Uterus (tissue), 4 donors: ENCODE measurements around the gene THRB. TPM values are rescaled to one million over a fixed set of nuclear protein-coding genes. Genes with fewer than 3 reads are reported as not detected.

ENCODE experiments used
- DNase-seq, 2 donors: peaks; one replicate each; pipeline ENCODE4 v3.0.0-alpha.2; 2019 to 2020
- H3K27ac ChIP-seq, 2 donors: fragments of 200-600 bp; sonication (generic); 1 replicate in 1 of 2; 2 replicates in 1 of 2; pipeline ENCODE4 v1.5.1; 2016 to 2018
- H3K27me3 ChIP-seq, 2 donors: fragments of 200-600 bp; sonication (generic); one replicate each; pipeline ENCODE4 v1.5.1; 2018 to 2019; ENCODE audit warnings: control low read depth in 1 of 2
- H3K36me3 ChIP-seq, 2 donors: fragments of 200-600 bp; sonication (generic); one replicate each; pipeline ENCODE4 v1.5.1; 2019; ENCODE audit warnings: control low read depth in 1 of 2
- H3K4me1 ChIP-seq, 2 donors: fragments of 200-600 bp; sonication (generic); one replicate each; pipeline ENCODE4 v1.5.1; 2018 to 2019; ENCODE audit warnings: control low read depth in 1 of 2
- H3K4me3 ChIP-seq, 2 donors: fragments of 200-600 bp; sonication (generic); 1 replicate in 1 of 2; 2 replicates in 1 of 2; pipeline ENCODE4 v1.5.1; 2018 to 2019; ENCODE audit warnings: mild to moderate bottlenecking in 1 of 2
- H3K9me3 ChIP-seq, 2 donors: fragments of 200-600 bp; sonication (generic); one replicate each; pipeline ENCODE4 v1.5.1; 2019; ENCODE audit warnings: control low read depth in 1 of 2
- POLR2A ChIP-seq, 2 donors: fragments of 450-650 bp; IDR thresholded peaks; one replicate each; pipeline ENCODE4 v1.6.1; 2016; ENCODE audit warnings: antibody characterized with exemption in 2 of 2, mild to moderate bottlenecking in 1 of 2, moderate library complexity in 1 of 2
- intact Hi-C: fragments of 100-400 bp; cut with DNase I; formaldehyde crosslinking; loops from one replicate; pipeline ENCODE4 v1.15.1; 2023; ENCODE audit warnings: low total_unique reads
- total RNA-seq, 4 donors: library from RNA; depleted of rRNA in 3 of 4; stranded (reverse); fragments of >200 nt in 3 of 4; gene quantifications; one replicate each; pipeline versions ENCODE4 v1.1.0 to v1.2.4, GENCODE V29; 2014 to 2023
- TF ChIP-seq, protein P1 (sequence below), 4 experiments: fragments of 200-600 bp in 2 of 4; fragments of 450-650 bp in 2 of 4; sonication (generic) in 2 of 4; IDR thresholded peaks; one replicate each; pipeline ENCODE4 v1.5.1; 2016 to 2019; ENCODE audit warnings: antibody characterized with exemption in 4 of 4, mild to moderate bottlenecking in 2 of 4, moderate library complexity in 1 of 4
- donor health status: DM: yes; HTN: yes; CAD: no.

THRB gene
- total RNA-seq, 4 donors from 2014 or later: 4.6 to 38.2 (median 17.3) TPM

DNA sequence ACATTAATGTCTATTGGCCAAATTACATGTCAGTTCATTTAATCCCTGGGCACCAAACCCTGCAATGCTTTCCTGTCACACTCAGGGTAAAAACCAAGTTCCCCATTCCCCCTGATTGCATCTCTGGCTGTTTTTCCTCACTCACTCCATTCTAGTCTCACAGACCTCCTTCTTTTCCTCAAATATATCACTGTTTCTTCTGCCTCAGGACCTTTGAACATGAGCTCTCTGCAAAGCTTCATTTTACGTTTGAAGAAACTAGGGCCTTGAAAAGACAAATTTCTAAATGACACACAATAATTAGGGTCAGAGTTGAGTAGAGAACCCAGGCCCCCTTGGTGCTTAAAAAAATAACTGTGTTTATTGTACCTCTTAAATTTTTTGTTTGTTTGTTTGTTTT lies 230.6 kb downstream of the THRB start:
- Histone ChIP-seq H3K4me1 (peaks cover 0 to 5% of the 10 kb centered on the region in 2 donors), H3K9me3 (no peaks in the 10 kb centered on the region), H3K4me3 (no peak overlapping the region), H3K27me3 (no peaks in the 10 kb centered on the region), H3K36me3 (no peaks in the 10 kb centered on the region), H3K27ac (no peak overlapping the region)
- TF ChIP-seq, protein P1, sequence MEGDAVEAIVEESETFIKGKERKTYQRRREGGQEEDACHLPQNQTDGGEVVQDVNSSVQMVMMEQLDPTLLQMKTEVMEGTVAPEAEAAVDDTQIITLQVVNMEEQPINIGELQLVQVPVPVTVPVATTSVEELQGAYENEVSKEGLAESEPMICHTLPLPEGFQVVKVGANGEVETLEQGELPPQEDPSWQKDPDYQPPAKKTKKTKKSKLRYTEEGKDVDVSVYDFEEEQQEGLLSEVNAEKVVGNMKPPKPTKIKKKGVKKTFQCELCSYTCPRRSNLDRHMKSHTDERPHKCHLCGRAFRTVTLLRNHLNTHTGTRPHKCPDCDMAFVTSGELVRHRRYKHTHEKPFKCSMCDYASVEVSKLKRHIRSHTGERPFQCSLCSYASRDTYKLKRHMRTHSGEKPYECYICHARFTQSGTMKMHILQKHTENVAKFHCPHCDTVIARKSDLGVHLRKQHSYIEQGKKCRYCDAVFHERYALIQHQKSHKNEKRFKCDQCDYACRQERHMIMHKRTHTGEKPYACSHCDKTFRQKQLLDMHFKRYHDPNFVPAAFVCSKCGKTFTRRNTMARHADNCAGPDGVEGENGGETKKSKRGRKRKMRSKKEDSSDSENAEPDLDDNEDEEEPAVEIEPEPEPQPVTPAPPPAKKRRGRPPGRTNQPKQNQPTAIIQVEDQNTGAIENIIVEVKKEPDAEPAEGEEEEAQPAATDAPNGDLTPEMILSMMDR (IDR thresholded peaks at IDR 0.05): no peak
- TF ChIP-seq POLR2A (IDR thresholded peaks at IDR 0.05): no peak
- no peak for DNase-seq
- intact Hi-C loops: no loop called here

DNA sequence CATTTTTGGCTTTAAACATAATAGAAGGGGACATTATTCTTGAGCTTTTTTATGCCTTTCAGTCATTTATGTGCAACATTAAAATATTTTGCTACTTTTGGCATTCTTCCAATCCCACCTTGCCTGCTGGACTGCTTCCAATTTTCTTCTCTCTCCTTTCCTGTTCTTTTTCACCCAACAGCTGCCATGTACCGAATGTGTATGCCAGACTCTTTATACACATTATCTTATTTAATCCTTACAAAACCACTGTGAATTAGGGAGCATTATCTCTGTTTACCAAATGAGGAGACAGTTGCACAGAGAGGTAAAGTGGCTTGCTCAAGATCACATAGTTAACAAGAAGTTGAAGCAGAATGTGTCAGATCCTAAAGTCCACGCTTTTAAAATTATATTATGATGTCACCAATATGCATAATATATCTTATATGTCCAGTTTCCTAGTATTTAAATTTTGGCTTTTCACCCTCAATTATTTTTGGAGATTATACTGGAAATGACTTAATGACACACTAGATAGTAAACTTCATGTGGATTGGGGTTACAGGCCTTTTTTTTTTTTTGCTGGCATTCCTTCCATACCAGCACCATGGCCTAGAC lies 231.5 kb downstream of the THRB start:
- peaks cover 0 to 5% of the 10 kb centered on the region in 2 donors for H3K4me1 ChIP-seq
- no peak overlapping the region for H3K4me3 ChIP-seq
- no peaks in the 10 kb centered on the region for H3K36me3 ChIP-seq
- no peak for TF ChIP-seq POLR2A (IDR thresholded peaks at IDR 0.05)
- no peak overlapping the region for H3K27ac ChIP-seq
- no peaks in the 10 kb centered on the region for H3K27me3 ChIP-seq
- intact Hi-C loops: no loop called here
- no peak for DNase-seq
- H3K9me3 ChIP-seq: no peaks in the 10 kb centered on the region

DNA sequence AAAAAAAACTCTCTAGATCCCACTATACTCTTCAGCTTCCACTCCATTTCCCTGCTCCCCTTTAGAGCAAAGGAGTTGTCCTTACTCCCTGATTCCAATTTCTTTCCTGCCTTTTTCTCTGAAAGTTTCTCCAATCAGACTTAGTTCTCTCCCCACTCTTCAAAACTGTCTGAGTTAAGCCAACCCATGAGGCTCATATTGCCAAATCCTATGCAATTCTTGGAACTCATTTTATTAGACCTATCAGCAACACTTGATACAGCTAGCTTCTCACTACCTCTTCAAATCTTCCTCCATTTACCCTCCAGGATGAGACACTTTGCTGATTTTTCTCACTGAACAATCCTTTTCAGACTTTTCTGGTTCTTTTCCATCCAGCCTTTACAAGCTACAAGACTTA lies 233.1 kb downstream of the THRB start:
- TF ChIP-seq, protein P1 (IDR thresholded peaks at IDR 0.05): no peak
- no peak for TF ChIP-seq POLR2A (IDR thresholded peaks at IDR 0.05)
- Histone ChIP-seq H3K9me3 (no peaks in the 10 kb centered on the region), H3K27me3 (no peaks in the 10 kb centered on the region), H3K4me3 (no peak overlapping the region), H3K27ac (peak overlapping the region in 1 of 2 donors; percentile 0), H3K4me1 (peaks cover 0 to 5% of the 10 kb centered on the region in 2 donors), H3K36me3 (no peaks in the 10 kb centered on the region)
- DNase-seq: no peak
- intact Hi-C loops: no loop called here

DNA sequence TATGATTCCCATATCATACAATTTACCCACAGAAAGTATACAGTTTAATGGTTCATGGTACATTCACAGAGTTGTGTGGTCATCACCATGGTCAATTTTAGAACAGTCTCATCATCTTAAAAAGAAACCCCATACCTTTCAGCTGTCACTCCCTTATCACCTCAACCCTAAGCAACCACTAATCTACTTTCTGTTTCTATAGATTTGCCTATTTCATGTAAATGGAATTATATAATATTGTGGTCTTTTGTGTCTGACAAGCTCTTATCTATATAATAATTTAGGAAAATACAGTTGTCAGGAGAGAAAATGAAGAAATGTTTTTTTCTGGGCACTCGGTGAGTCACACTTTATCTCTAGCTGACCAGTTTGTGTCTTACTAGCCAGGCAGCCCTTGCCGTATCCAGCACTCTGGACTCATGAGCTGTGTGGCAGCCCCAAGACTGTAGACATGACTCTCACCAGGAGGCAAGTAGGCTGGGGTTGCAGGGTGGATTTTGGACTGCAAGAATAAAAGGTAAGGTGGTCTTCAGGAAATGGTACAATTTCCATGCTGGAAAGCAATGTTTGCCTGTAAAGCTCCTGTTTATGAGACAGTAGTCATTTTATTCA lies 234.6 kb downstream of the THRB start:
- Histone ChIP-seq H3K9me3 (no peaks in the 10 kb centered on the region), H3K27ac (peak overlapping the region in 1 of 2 donors; percentile 26), H3K27me3 (no peaks in the 10 kb centered on the region), H3K4me1 (peaks cover 0 to 5% of the 10 kb centered on the region in 2 donors), H3K4me3 (no peak overlapping the region), H3K36me3 (no peaks in the 10 kb centered on the region)
- TF ChIP-seq POLR2A (IDR thresholded peaks at IDR 0.05): no peak
- TF ChIP-seq, protein P1 (IDR thresholded peaks at IDR 0.05): no peak
- peak in 1 of 2 donors; percentile 35 for DNase-seq
- intact Hi-C loops: no loop called here

DNA sequence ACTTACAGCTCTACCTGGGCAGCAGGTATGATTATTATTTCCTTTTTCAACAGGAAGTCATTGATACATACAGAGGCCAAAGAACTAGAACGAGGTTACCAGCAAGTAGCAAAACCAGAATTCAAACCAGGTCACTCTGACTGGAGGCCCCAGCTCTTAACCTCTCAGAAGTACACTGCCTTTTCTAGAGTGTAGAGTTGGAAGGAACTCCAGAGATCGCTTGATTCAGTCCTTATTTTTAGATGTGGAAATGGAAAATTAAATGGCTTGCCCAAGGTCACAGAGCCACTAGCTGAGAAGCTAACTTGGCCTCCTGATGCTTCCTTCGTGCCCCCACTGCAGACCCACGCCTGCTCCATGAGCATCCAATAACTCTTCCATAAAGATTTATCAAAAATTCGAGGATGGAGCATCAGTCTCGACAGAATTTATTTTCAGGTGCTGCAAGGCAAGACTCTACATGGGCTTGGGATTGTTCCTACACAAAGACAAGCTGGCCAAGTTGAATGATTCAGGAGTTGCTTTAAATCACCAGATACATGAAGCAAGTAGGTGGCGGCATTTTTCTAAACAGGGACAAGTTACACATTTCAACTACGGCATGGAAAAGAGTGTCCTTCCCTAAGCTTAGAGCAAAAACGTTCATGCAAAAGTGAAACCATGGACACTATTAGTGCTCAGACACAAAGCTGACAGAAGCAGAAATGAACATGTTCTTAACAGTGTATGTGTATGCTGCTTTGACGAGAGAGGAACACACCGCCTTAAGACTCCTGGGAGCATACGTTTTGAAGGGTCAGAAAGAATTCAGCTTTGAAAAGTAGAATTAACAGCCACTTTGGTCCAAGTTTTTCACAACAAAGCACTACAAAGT lies 235.7 kb downstream of the THRB start:
- no peak for DNase-seq
- Histone ChIP-seq H3K27me3 (no peaks in the 10 kb centered on the region), H3K4me3 (no peak overlapping the region), H3K4me1 (peaks cover 0 to 5% of the 10 kb centered on the region in 2 donors), H3K27ac (peak overlapping the region in 1 of 2 donors; percentile 19), H3K9me3 (no peaks in the 10 kb centered on the region), H3K36me3 (no peaks in the 10 kb centered on the region)
- TF ChIP-seq POLR2A (IDR thresholded peaks at IDR 0.05): no peak
- TF ChIP-seq, protein P1 (IDR thresholded peaks at IDR 0.05): no peak
- intact Hi-C loops: no loop called here
